Upper lobe of left lung (tissue), 4 donors: Measurements from ENCODE around the gene AHSA1.

Experiments
- EP300 ChIP-seq, 4 donors: sonication (generic); formaldehyde crosslinking; IDR thresholded peaks; one replicate each; pipeline ENCODE4 v1.5.1; 2017; ENCODE audit warnings: antibody characterized with exemption in 4 of 4, control low read depth in 2 of 4
- POLR2AphosphoS5 ChIP-seq, 2 donors: sonication (generic); formaldehyde crosslinking; IDR thresholded peaks; one replicate each; pipeline ENCODE4 v1.5.1; 2017; ENCODE audit warnings: antibody characterized with exemption in 2 of 2

- TF ChIP-seq EP300 (IDR thresholded peaks at IDR 0.05), result no peak
- TF ChIP-seq POLR2AphosphoS5 (IDR thresholded peaks at IDR 0.05), result no peak
Measured at GRCh38 chr14:77491056-77491455, 33.2 kb downstream of the AHSA1 start.
